ENCODE results near the gene ENOPH1.
"Not testable (repeated sequence)": the region's sequence is repeated elsewhere in the genome, so short reads cannot be mapped to it uniquely, and the experiment has no call there.

The ENOPH1 gene

GRCh38 chr4:82430193-82430963 is at the start of gene ENOPH1, which contains the start of gene HNRNPDL:
ENOPH1 (plus strand) TSS chr4:82430590; CDS start chr4:82430830, 240 bp downstream.
HNRNPDL (minus strand) TSS chr4:82430462; CDS start chr4:82429690, 772 bp downstream.
- DNase-seq: peak; percentile 100

DNA sequence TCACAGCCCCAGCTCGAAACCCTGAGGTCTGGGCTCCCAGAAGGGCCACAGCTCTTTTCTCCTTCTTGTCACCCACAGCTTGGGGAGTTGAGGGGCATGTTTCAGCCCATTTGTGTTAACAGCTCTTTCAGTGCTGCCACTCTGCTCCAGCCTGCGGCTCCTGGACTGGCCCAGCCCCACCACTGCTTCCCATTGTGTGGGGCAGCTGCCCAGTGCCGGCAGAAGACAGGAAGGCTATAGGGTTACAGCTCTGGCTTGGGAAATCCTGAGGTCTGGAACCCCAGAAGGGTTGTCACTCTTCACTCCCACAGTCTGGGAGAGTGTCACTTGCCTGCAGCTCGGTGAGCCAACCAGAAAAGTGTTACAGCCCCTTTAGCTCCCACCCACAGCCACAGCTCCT is 49.6 kb upstream of the ENOPH1 start:
- no peak for DNase-seq

- DNase-seq: no peak
Measured at GRCh38 chr4:82381235-82381634, 49.2 kb upstream of the ENOPH1 start.

DNA sequence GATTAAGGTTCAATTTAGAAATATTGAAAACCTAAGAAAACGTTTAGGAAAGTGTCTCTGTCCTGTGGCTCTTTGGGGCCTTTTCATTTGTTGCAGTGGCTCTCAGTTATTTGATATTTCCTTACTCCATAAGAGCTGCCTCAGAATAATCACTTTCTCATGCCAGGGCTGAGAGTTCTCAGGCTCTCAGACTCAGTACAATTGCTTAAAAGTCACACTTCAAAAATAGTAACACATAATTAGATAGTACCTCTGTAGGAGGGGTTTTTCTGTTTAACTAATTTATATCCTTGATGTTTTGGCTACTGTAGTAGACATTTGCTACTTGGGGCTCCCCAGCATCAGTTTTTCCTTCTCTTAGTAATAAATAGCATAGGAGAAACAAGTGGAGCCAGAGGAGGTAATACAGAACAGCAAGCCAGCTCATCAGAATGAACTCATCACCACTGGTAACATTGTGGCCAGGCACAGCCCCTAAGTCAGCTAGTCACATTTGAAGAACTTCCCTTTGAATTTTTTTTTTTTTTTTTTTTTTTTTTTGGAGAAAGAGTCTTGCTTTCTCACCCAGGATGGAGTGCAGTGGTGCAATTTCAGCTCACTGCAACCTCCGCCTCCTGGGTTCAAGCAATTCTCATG is 48.6 kb upstream of the ENOPH1 start:
- DNase-seq: no peak

- no peak for DNase-seq
Measured at GRCh38 chr4:82382751-82383150, 47.6 kb upstream of the ENOPH1 start.

- DNase-seq: not testable (repeated sequence)
Measured at GRCh38 chr4:82386312-82386711, 44.1 kb upstream of the ENOPH1 start.

GRCh38 chr4:82388405-82388804 is 42.0 kb upstream of the ENOPH1 start:
- no peak for DNase-seq

GRCh38 chr4:82390061-82390460 is 40.3 kb upstream of the ENOPH1 start:
- DNase-seq: not testable (repeated sequence)

- no peak for DNase-seq
Measured at GRCh38 chr4:82394896-82395295, 35.5 kb upstream of the ENOPH1 start.

- no peak for DNase-seq
Measured at GRCh38 chr4:82397527-82397926, 32.9 kb upstream of the ENOPH1 start.

DNA sequence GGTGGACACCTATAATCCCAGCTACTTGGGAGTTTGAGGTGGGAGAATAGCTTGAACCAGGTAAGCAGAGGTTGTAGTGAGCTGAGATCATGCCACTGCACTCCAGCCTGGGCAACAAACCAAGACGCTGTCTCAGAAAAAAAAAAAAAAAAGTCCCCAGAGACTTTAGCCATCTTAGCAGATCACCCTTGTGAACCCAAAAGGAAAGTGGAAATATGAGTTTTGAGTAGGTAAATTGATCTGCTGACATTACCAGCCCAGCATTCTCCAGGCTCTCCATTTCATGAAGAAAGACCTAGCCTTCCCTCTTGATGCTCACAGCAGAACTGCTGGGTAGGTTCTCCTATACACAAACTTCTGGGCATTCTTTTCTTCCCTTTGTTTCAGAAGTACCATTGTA is 32.1 kb upstream of the ENOPH1 start:
- no peak for DNase-seq

DNA sequence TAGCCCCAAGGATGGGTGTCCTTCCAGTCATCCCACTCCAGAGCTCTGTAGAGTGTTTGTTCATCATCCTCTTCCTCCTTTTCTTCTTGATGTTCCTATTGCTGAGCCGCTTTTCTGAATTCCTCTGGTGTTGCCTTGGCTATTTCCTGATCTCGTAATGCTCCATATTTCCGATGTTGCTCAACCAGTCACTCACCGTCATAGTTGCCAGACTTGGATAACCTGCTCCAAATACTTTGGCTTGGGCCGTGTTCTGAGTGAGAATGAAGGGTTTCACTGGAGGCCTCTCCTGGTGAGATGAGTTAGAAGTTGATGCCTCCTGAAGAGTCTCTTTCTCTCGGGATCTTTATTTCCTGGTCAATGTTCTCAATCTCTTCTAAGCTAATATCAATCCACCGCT is 28.8 kb upstream of the ENOPH1 start:
- no peak for DNase-seq

- DNase-seq: no peak
Measured at GRCh38 chr4:82402196-82402775, 28.1 kb upstream of the ENOPH1 start.

DNA sequence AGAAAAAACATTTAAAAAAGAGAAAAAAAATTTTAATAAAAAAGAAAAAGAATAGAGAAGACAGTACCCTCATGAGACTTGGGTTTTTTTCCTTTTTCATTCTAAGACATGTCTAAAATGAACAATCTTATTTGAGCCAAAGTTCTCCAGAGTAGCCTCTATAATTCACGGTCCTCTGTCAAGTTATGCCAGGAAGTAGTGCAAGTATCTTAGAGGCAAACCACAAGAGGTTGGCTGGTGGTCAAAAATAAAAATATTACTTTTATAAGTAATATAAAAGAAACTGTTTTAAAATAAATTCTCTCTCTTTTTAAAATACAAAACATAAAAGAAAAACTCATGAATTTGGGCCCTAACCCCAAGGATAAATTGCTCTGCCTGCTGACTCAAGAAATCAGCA is 26.7 kb upstream of the ENOPH1 start:
- DNase-seq: no peak

GRCh38 chr4:82415061-82415460 is 15.3 kb upstream of the ENOPH1 start:
- not testable (repeated sequence) for DNase-seq

DNA sequence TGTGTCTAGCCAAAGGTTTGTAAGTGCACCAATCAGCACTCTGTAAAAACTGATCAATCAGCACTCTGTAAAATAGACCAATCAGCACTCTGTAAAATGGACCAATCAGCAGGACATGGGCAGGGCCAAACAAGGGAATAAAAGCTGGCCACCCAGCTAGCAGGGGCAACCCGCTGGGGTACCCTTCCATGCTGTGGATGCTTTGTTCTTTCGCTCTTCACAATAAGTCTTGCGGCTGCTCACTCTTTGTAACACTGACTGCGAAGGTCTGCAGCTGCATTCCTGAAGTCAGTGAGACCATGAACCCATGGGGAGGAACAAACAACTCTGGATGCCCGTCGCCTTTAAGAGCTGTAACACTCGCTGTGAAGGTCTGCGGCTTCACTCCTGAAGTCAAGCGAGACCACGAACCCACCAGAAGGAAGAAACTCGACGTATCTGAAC is 14.4 kb upstream of the ENOPH1 start:
- no peak for DNase-seq

GRCh38 chr4:82419451-82419850 is 10.9 kb upstream of the ENOPH1 start:
- no peak for DNase-seq

DNA sequence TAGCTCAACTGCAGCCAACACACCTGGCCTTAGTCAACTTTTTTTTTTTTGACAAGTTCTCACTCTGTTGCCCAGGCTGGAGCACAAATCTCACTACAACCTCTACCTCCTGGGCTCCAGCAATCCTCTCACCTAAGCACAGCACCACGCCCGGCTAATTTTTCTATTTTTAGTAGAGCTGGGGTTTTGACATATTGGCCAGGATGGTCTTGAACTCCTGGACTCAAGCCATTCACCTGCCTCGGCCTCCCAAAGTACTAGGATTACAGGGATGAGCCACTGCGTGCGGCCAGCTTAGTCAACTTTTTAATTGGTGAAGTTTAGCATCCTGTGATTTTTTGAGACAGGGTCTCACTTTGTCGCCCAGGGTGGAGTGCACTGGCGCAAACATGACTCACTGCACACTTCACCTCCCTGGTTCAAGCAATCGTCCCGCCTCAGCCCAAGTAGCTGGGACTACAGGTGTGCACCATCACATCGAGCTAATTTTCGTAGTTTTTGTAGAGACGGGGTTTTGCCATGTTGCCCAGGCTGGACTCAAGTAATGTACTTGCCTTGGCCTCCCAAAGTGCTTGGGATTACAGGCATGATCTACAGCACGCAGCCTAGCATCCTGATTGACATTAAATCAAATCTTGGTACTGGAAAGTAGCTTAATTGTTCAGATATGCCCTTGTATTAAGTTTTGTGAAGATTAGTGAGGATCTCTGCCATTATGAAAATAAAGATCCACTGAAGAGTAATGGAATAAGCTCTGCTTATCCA is 8.4 kb upstream of the ENOPH1 start:
- DNase-seq: no peak

GRCh38 chr4:82422616-82423015 is 7.8 kb upstream of the ENOPH1 start:
- DNase-seq: no peak

DNA sequence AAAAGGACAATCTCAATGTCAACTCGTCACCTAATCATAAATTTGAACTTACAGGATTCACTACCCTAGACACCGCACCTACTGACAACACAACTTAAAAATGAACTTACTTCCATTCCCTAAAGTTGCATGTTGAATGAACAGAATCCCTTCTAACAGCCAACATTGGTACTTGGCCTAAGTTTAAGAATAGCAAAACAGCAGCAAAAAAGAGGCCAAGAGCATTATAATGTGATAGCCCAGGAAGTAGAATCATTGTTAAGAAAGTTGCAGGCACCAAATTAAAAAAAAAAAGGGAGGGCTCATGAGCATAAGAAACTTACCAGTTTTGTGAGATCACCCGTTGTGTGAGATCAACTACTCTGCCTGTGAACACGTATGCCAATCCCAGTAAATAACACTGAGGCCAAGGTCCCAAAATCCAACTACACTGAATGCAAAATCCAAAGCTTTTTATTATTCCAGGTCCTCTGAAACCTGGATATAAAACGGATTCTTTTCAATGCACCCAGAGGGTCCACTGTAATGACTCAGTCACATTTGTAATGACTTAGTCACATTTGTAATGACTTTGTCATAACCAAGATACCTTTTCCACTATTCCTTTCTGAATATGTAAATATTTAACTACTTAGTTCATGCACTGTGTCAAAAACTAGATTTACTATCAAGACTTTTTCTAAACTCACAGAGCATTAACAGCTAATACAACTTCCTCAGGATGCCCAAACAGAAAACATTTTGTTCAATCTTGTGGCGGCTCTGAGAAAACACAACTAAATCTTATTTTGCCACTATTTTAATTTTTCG is 6.9 kb upstream of the ENOPH1 start:
- no peak for DNase-seq

GRCh38 chr4:82425478-82425877 is 4.9 kb upstream of the ENOPH1 start:
- DNase-seq: no peak

GRCh38 chr4:82428526-82428968 is 1.8 kb upstream of the ENOPH1 start:
- DNase-seq: no peak

All from activated naive CD4-positive, alpha-beta T cell treated with anti-CD3 and anti-CD28 coated beads, Interleukin-2, amount 50 U/mL, for 16 hours (primary cell).